Measurements from ENCODE around the gene NRG3. TPM values are rescaled to one million over a fixed set of nuclear protein-coding genes. Genes with fewer than 3 reads are reported as not detected.

The NRG3 gene
- total RNA-seq, 1 experiment from 2014 or later = 0.08 TPM

- BruUV-seq (replicated peaks) = no TSS peak
- DNase-seq (ENCODE audit: low read depth, low spot score) (no peak), ATAC-seq (no peak)
- intact Hi-C loops (cut with micrococcal nuclease; ENCODE audit: unreplicated experiment) = no loop called here
- in situ Hi-C loops (cut with HindIII; ENCODE audit: low pct_unique_long_range_greater_than_20kb, low sequenced_read_pairs) = no loop called here
- TF ChIP-seq REST (IDR thresholded peaks at IDR 0.05; ENCODE audit: insufficient read depth in 1 of 2, low read depth in 2 of 2, low read length in 1 of 2) (no peak), SIN3A (IDR thresholded peaks at IDR 0.05; ENCODE audit: borderline replicate concordance, insufficient read depth, low read depth, low read length) (no peak), POLR2AphosphoS5 (IDR thresholded peaks at IDR 0.05; ENCODE audit: low read depth, low read length) (no peak), CTCF (IDR thresholded peaks at IDR 0.05) (no peak), TCF7L2 (IDR thresholded peaks at IDR 0.05; ENCODE audit: low read depth, low read length) (no peak)
- POLR2A ChIA-PET = no interaction called here
- H3K27ac ChIP-seq (ENCODE audit: low read length) = no peak overlapping the region
- no peaks in the 10 kb centered on the region for H3K4me1 ChIP-seq (ENCODE audit: control insufficient read depth, insufficient read depth, low read length)
- H3K36me3 ChIP-seq (ENCODE audit: control insufficient read depth, insufficient read depth, low read length) = no peaks in the 10 kb centered on the region
- CTCF ChIA-PET = no interaction called here
- no peaks in the 10 kb centered on the region for H3K27me3 ChIP-seq (ENCODE audit: control insufficient read depth, insufficient read depth, low read length)
- H3K4me3 ChIP-seq (ENCODE audit: low read depth in 2 of 2, low read length in 2 of 2) = no peak overlapping the region
- no peaks in the 10 kb centered on the region for H3K9me3 ChIP-seq (ENCODE audit: control insufficient read depth, insufficient read depth, low read depth, low read length)
These were observed 84.0 kb downstream of the NRG3 start for GRCh38 chr10:81959016-81959415.

GRCh38 chr10:81961451-81962184, 86.6 kb downstream of the NRG3 start:
- Histone ChIP-seq H3K27me3 (ENCODE audit: control insufficient read depth, insufficient read depth, low read length) (no peaks in the 10 kb centered on the region), H3K4me3 (ENCODE audit: low read depth in 2 of 2, low read length in 2 of 2) (no peak overlapping the region), H3K9me3 (ENCODE audit: control insufficient read depth, insufficient read depth, low read depth, low read length) (no peaks in the 10 kb centered on the region), H3K27ac (ENCODE audit: low read length) (no peak overlapping the region), H3K36me3 (ENCODE audit: control insufficient read depth, insufficient read depth, low read length) (no peaks in the 10 kb centered on the region), H3K4me1 (ENCODE audit: control insufficient read depth, insufficient read depth, low read length) (no peaks in the 10 kb centered on the region)
- ChIA-PET POLR2A (no interaction called here), CTCF (no interaction called here)
- intact Hi-C loops (cut with micrococcal nuclease; ENCODE audit: unreplicated experiment) (no loop called here), in situ Hi-C loops (cut with HindIII; ENCODE audit: low pct_unique_long_range_greater_than_20kb, low sequenced_read_pairs) (no loop called here)
- DNase-seq (ENCODE audit: low read depth, low spot score) (no peak), ATAC-seq (no peak)
- BruUV-seq (replicated peaks) = no TSS peak
- TF ChIP-seq POLR2AphosphoS5 (IDR thresholded peaks at IDR 0.05; ENCODE audit: low read depth, low read length) (no peak), TCF7L2 (IDR thresholded peaks at IDR 0.05; ENCODE audit: low read depth, low read length) (no peak), REST (IDR thresholded peaks at IDR 0.05; ENCODE audit: insufficient read depth in 1 of 2, low read depth in 2 of 2, low read length in 1 of 2) (no peak), CTCF (IDR thresholded peaks at IDR 0.05) (no peak), SIN3A (IDR thresholded peaks at IDR 0.05; ENCODE audit: borderline replicate concordance, insufficient read depth, low read depth, low read length) (no peak)

Measured in Panc1 (cell line).